ENCODE measurements around the gene ZNF18.
"Not testable (repeated sequence)": the region's sequence is repeated elsewhere in the genome, so short reads cannot be mapped to it uniquely, and the experiment has no call there.

The ZNF18 gene

GRCh38 chr17:12020642-12021622 lies 23.7 kb upstream of the ZNF18 start, which contains the start of gene MAP2K4:
TSS of gene MAP2K4 (plus strand) at chr17:12020877. CDS start at chr17:12020887, 10 bp downstream.
- H3K4me3 Mint-ChIP-seq: peak within 1 kb of the TSS; percentile 77
- no peaks in the 10 kb centered on the region for H3K36me3 Mint-ChIP-seq (ENCODE audit: low read depth)
- H3K27ac Mint-ChIP-seq: peak within 1 kb of the TSS; percentile 49
- peaks cover 31% of the 10 kb centered on the region for H3K4me1 Mint-ChIP-seq (ENCODE audit: low read depth)
- peak; percentile 91 for DNase-seq (ENCODE audit: low spot score)
- no peaks in the 10 kb centered on the region for H3K9me3 Mint-ChIP-seq
- H3K27me3 Mint-ChIP-seq (ENCODE audit: low read depth): peaks cover 10% of the 10 kb centered on the region

- H3K4me1 Mint-ChIP-seq (ENCODE audit: low read depth): no peaks in the 10 kb centered on the region
- no peak overlapping the region for H3K4me3 Mint-ChIP-seq
- H3K9me3 Mint-ChIP-seq: no peaks in the 10 kb centered on the region
- H3K27me3 Mint-ChIP-seq (ENCODE audit: low read depth): peaks cover 18% of the 10 kb centered on the region
- no peaks in the 10 kb centered on the region for H3K36me3 Mint-ChIP-seq (ENCODE audit: low read depth)
- H3K27ac Mint-ChIP-seq: no peak overlapping the region
- DNase-seq (ENCODE audit: low spot score): no peak
Measured at GRCh38 chr17:12007466-12007865, 10.2 kb upstream of the ZNF18 start.

GRCh38 chr17:11999696-12000095 lies 2.4 kb upstream of the ZNF18 start:
- H3K9me3 Mint-ChIP-seq: no peaks in the 10 kb centered on the region
- H3K4me3 Mint-ChIP-seq: no peak overlapping the region
- H3K36me3 Mint-ChIP-seq (ENCODE audit: low read depth): peaks cover 1% of the 10 kb centered on the region
- no peak for DNase-seq (ENCODE audit: low spot score)
- H3K4me1 Mint-ChIP-seq (ENCODE audit: low read depth): peaks cover 9% of the 10 kb centered on the region
- H3K27me3 Mint-ChIP-seq (ENCODE audit: low read depth): peaks cover 10% of the 10 kb centered on the region
- H3K27ac Mint-ChIP-seq: no peak overlapping the region

- peak overlapping the region; percentile 97 for H3K27ac Mint-ChIP-seq
- peak overlapping the region; percentile 92 for H3K4me3 Mint-ChIP-seq
- peaks cover 9% of the 10 kb centered on the region for H3K4me1 Mint-ChIP-seq (ENCODE audit: low read depth)
- no peaks in the 10 kb centered on the region for H3K9me3 Mint-ChIP-seq
- DNase-seq (ENCODE audit: low spot score): no peak
- peaks cover 5% of the 10 kb centered on the region for H3K36me3 Mint-ChIP-seq (ENCODE audit: low read depth)
- peaks cover 10% of the 10 kb centered on the region for H3K27me3 Mint-ChIP-seq (ENCODE audit: low read depth)
Measured at GRCh38 chr17:11997972-11998233, 628 bp upstream of the ZNF18 start.

- peaks cover 5% of the 10 kb centered on the region for H3K27me3 Mint-ChIP-seq (ENCODE audit: low read depth)
- peak overlapping the region; percentile 91 for H3K27ac Mint-ChIP-seq
- peak overlapping the region; percentile 90 for H3K4me3 Mint-ChIP-seq
- H3K4me1 Mint-ChIP-seq (ENCODE audit: low read depth): peaks cover 9% of the 10 kb centered on the region
- peak; percentile 40 for DNase-seq (ENCODE audit: low spot score)
- H3K9me3 Mint-ChIP-seq: no peaks in the 10 kb centered on the region
- H3K36me3 Mint-ChIP-seq (ENCODE audit: low read depth): peaks cover 5% of the 10 kb centered on the region
Measured at GRCh38 chr17:11996722-11997146, 541 bp downstream of the ZNF18 start.

GRCh38 chr17:11991461-11991860 lies 5.8 kb downstream of the ZNF18 start:
- Mint-ChIP-seq H3K36me3 (ENCODE audit: low read depth) (peaks cover 27% of the 10 kb centered on the region), H3K9me3 (no peaks in the 10 kb centered on the region), H3K27ac (no peak overlapping the region), H3K4me3 (no peak overlapping the region), H3K4me1 (ENCODE audit: low read depth) (peaks cover 6% of the 10 kb centered on the region), H3K27me3 (ENCODE audit: low read depth) (no peaks in the 10 kb centered on the region)
- DNase-seq (ENCODE audit: low spot score): no peak

GRCh38 chr17:11990363-11990983 lies 6.8 kb downstream of the ZNF18 start:
- H3K36me3 Mint-ChIP-seq (ENCODE audit: low read depth): peaks cover 27% of the 10 kb centered on the region

GRCh38 chr17:11986942-11987329 lies 10.3 kb downstream of the ZNF18 start:
- DNase-seq (ENCODE audit: low spot score): no peak
- Mint-ChIP-seq H3K27me3 (ENCODE audit: low read depth) (no peaks in the 10 kb centered on the region), H3K27ac (no peak overlapping the region), H3K36me3 (ENCODE audit: low read depth) (peaks cover 40% of the 10 kb centered on the region), H3K4me1 (ENCODE audit: low read depth) (peaks cover 2% of the 10 kb centered on the region), H3K9me3 (no peaks in the 10 kb centered on the region), H3K4me3 (no peak overlapping the region)

More at GRCh38 chr17:11990363-11990983, 6.8 kb downstream of the ZNF18 start:
- H3K27ac Mint-ChIP-seq: no peak overlapping the region
- peaks cover 2% of the 10 kb centered on the region for H3K4me1 Mint-ChIP-seq (ENCODE audit: low read depth)
- DNase-seq (ENCODE audit: low spot score): no peak
- H3K9me3 Mint-ChIP-seq: no peaks in the 10 kb centered on the region
- no peaks in the 10 kb centered on the region for H3K27me3 Mint-ChIP-seq (ENCODE audit: low read depth)
- no peak overlapping the region for H3K4me3 Mint-ChIP-seq

GRCh38 chr17:11986179-11986941 lies 10.9 kb downstream of the ZNF18 start:
- peaks cover 41% of the 10 kb centered on the region for H3K36me3 Mint-ChIP-seq (ENCODE audit: low read depth)
- H3K27ac Mint-ChIP-seq: no peak overlapping the region
- H3K27me3 Mint-ChIP-seq (ENCODE audit: low read depth): no peaks in the 10 kb centered on the region
- no peak for DNase-seq (ENCODE audit: low spot score)
- no peaks in the 10 kb centered on the region for H3K9me3 Mint-ChIP-seq
- no peak overlapping the region for H3K4me3 Mint-ChIP-seq
- H3K4me1 Mint-ChIP-seq (ENCODE audit: low read depth): peaks cover 2% of the 10 kb centered on the region

- Mint-ChIP-seq H3K27ac (no peak overlapping the region), H3K27me3 (ENCODE audit: low read depth) (no peaks in the 10 kb centered on the region), H3K4me3 (no peak overlapping the region), H3K4me1 (ENCODE audit: low read depth) (no peaks in the 10 kb centered on the region), H3K9me3 (no peaks in the 10 kb centered on the region), H3K36me3 (ENCODE audit: low read depth) (peaks cover 42% of the 10 kb centered on the region)
- no peak for DNase-seq (ENCODE audit: low spot score)
Measured at GRCh38 chr17:11981862-11982261, 15.4 kb downstream of the ZNF18 start.

- DNase-seq (ENCODE audit: low spot score): no peak
- no peaks in the 10 kb centered on the region for H3K4me1 Mint-ChIP-seq (ENCODE audit: low read depth)
- H3K27ac Mint-ChIP-seq: no peak overlapping the region
- no peak overlapping the region for H3K4me3 Mint-ChIP-seq
- no peaks in the 10 kb centered on the region for H3K27me3 Mint-ChIP-seq (ENCODE audit: low read depth)
- no peaks in the 10 kb centered on the region for H3K9me3 Mint-ChIP-seq
- H3K36me3 Mint-ChIP-seq (ENCODE audit: low read depth): peaks cover 45% of the 10 kb centered on the region
Measured at GRCh38 chr17:11980813-11981212, 16.5 kb downstream of the ZNF18 start.

GRCh38 chr17:11979795-11980194 lies 17.5 kb downstream of the ZNF18 start:
- Mint-ChIP-seq H3K4me3 (no peak overlapping the region), H3K4me1 (ENCODE audit: low read depth) (no peaks in the 10 kb centered on the region), H3K9me3 (no peaks in the 10 kb centered on the region), H3K27me3 (ENCODE audit: low read depth) (no peaks in the 10 kb centered on the region), H3K27ac (no peak overlapping the region), H3K36me3 (ENCODE audit: low read depth) (peaks cover 43% of the 10 kb centered on the region)
- no peak for DNase-seq (ENCODE audit: low spot score)

- Mint-ChIP-seq H3K36me3 (ENCODE audit: low read depth) (peaks cover 11% of the 10 kb centered on the region), H3K9me3 (peaks cover 13% of the 10 kb centered on the region)
- H3K27ac Mint-ChIP-seq; H3K4me3 Mint-ChIP-seq; H3K4me1 Mint-ChIP-seq (ENCODE audit: low read depth); H3K27me3 Mint-ChIP-seq (ENCODE audit: low read depth); DNase-seq (ENCODE audit: low spot score): not testable (repeated sequence)
Measured at GRCh38 chr17:11972741-11973140, 24.5 kb downstream of the ZNF18 start.

GRCh38 chr17:11969565-11969964 lies 27.7 kb downstream of the ZNF18 start:
- Mint-ChIP-seq H3K36me3 (ENCODE audit: low read depth) (peaks cover 2% of the 10 kb centered on the region), H3K9me3 (peaks cover 38% of the 10 kb centered on the region), H3K4me1 (ENCODE audit: low read depth) (no peaks in the 10 kb centered on the region), H3K27me3 (ENCODE audit: low read depth) (no peaks in the 10 kb centered on the region), H3K27ac (no peak overlapping the region), H3K4me3 (no peak overlapping the region)
- no peak for DNase-seq (ENCODE audit: low spot score)

Data from T-helper 2 cell treated with Interferon-gamma antibody and Interleukin-4, amounts not matched to agents 5 μg/mL and 100 μg/mL, for 36 hours (primary cell).